ENCODE measurements around the gene TSPAN16.

TSPAN16 gene

DNA sequence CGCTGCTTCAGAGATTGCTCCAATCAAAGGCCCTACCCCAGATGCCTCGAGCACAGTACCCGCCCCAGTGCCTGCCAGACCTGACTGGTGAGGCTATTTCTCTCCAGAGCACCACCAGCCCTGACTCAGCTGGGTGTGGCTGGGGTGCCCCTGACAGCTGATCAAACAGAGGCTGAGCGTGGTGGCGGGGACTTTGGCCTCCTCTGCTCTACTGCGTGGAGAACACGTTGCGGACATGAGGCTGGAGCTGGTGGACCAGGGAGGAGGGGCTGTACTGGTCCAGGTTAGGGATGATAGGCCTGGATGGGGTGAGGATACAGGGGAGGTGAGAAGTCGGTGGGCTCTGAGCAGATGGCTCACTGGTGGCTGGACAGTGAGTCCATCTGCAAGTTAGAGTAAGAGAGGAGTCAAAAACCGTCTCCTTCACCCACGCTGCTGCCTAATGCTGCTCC lies 30.1 kb upstream of the TSPAN16 start:
- TF ChIP-seq REST (IDR thresholded peaks at IDR 0.05; ENCODE audit: insufficient replicate concordance, low read depth): no peak
- TF ChIP-seq CTCF (IDR thresholded peaks at IDR 0.05; ENCODE audit: insufficient read depth, low read length): no peak
- TF ChIP-seq SPI1 (IDR thresholded peaks at IDR 0.05; ENCODE audit: borderline replicate concordance, low read depth): no peak
- no peak for TF ChIP-seq GABPA (IDR thresholded peaks at IDR 0.05; ENCODE audit: low read depth)
- no peak for TF ChIP-seq POLR2AphosphoS5 (IDR thresholded peaks at IDR 0.05; ENCODE audit: low read depth)
- H3K27me3 ChIP-seq (ENCODE audit: insufficient read depth, poor library complexity, severe bottlenecking): peaks cover 48% of the 10 kb centered on the region
- DNase-seq (ENCODE audit: low read depth in 1 of 2, low spot score in 1 of 2): no peak
- no peak overlapping the region for H3K27ac ChIP-seq (replicated peaks)
- no peak overlapping the region for H3K4me3 ChIP-seq (replicated peaks; ENCODE audit: insufficient read depth, low read length)

GRCh38 chr19:11267316-11268085 lies 28.5 kb upstream of the TSPAN16 start:
- TF ChIP-seq REST (IDR thresholded peaks at IDR 0.05; ENCODE audit: insufficient replicate concordance, low read depth) (no peak), SPI1 (IDR thresholded peaks at IDR 0.05; ENCODE audit: borderline replicate concordance, low read depth) (no peak), CTCF (IDR thresholded peaks at IDR 0.05; ENCODE audit: insufficient read depth, low read length) (no peak), POLR2AphosphoS5 (IDR thresholded peaks at IDR 0.05; ENCODE audit: low read depth) (no peak), GABPA (IDR thresholded peaks at IDR 0.05; ENCODE audit: low read depth) (no peak)
- DNase-seq (ENCODE audit: low read depth in 1 of 2, low spot score in 1 of 2): no peak
- H3K27ac ChIP-seq (replicated peaks): no peak overlapping the region
- no peak overlapping the region for H3K4me3 ChIP-seq (replicated peaks; ENCODE audit: insufficient read depth, low read length)
- H3K27me3 ChIP-seq (ENCODE audit: insufficient read depth, poor library complexity, severe bottlenecking): peaks cover 37% of the 10 kb centered on the region

DNA sequence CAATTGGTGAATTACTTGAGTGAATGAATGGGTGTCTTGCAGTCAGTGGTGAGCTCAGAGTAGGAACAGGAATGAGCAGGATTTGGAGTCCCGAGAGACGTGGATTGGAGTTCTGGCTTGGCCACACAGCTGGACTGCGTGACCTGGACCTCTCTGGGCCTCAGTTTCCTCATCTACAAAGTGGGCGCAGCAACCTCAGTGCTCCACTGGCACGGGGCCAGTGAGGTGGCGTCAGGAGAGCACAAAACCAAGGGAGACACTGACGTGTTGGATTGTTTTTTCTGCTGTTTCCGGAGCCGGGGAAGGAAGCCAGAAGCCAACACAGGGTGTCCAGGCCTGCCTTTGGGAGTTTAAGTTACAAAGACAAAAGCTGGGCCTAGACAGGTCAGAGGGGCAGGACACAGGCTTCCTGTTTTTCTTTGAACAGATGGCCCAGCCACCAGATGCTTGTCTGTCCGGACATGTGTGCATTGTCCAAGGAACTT lies 27.1 kb upstream of the TSPAN16 start:
- DNase-seq (ENCODE audit: low read depth in 1 of 2, low spot score in 1 of 2): peak in 1 of 2 experiments; percentile 9
- H3K4me3 ChIP-seq (replicated peaks; ENCODE audit: insufficient read depth, low read length): no peak overlapping the region
- H3K27ac ChIP-seq (replicated peaks): no peak overlapping the region
- no peak for TF ChIP-seq POLR2AphosphoS5 (IDR thresholded peaks at IDR 0.05; ENCODE audit: low read depth)
- TF ChIP-seq REST (IDR thresholded peaks at IDR 0.05; ENCODE audit: insufficient replicate concordance, low read depth): no peak
- H3K27me3 ChIP-seq (ENCODE audit: insufficient read depth, poor library complexity, severe bottlenecking): peaks cover 28% of the 10 kb centered on the region

Data from HL-60 (cell line).